PC-3 (cell line): ENCODE data around the gene CCNYL1. TPM values are rescaled to one million over a fixed set of nuclear protein-coding genes. Genes with fewer than 3 reads are reported as not detected.

Experiments
- ATAC-seq: fragments of 200-7000 bp; cut with Tn5 transposase; 2 replicates; pipeline ENCODE4 v1.9.1; 2020; ENCODE audit warnings: mild to moderate bottlenecking, moderate library complexity
- BruUV-seq: library from RNA; stranded (reverse); fragments of 400-500 nt; replicated peaks from 2 replicates; lab custom pipeline; 2021; lab: Mats Ljungman, UMichigan
- CTCF ChIA-PET: fragments of 300-600 bp; sonication (Branson Sonifier 250); formaldehyde crosslinking; loops from one replicate; lab custom pipeline; 2022; ENCODE audit warnings: antibody characterized with exemption; lab: Charles Lee
- POLR2A ChIA-PET: fragments of 300-600 bp; sonication (Branson Sonifier 250); formaldehyde crosslinking; loops from one replicate; lab custom pipeline; 2022; ENCODE audit warnings: antibody characterized with exemption; ENCODE audit not compliant: unreplicated experiment; lab: Charles Lee
- DNase-seq: peaks from one replicate; pipeline ENCODE4 v3.0.0-alpha.2; 2015
- H2AFZ ChIP-seq: fragments of 300-600 bp; sonication (generic); 2 replicates; pipeline ENCODE4 v1.6.0; 2016; ENCODE audit warnings: antibody characterized with exemption, low read length
- H3F3A ChIP-seq: fragments of 300-600 bp; sonication (generic); one replicate; pipeline ENCODE4 v1.6.0; 2017; ENCODE audit warnings: antibody characterized with exemption, low read length, control low read depth, mild to moderate bottlenecking; ENCODE audit not compliant: unreplicated experiment
- H3K27ac ChIP-seq: fragments of 300-600 bp; sonication (generic); 2 replicates; pipeline ENCODE4 v1.5.1; 2016; ENCODE audit warnings: mild to moderate bottlenecking, low read length
- H3K27me3 ChIP-seq: fragments of 300-600 bp; sonication (generic); 2 replicates; pipeline ENCODE4 v1.6.1; 2016; ENCODE audit warnings: low read length, mixed read lengths
- H3K36me3 ChIP-seq: fragments of 300-600 bp; sonication (generic); 2 replicates; pipeline ENCODE4 v1.6.1; 2016; ENCODE audit warnings: low read depth, mixed run types, low read length, mixed read lengths
- H3K4me1 ChIP-seq: fragments of 300-600 bp; sonication (generic); 2 replicates; pipeline ENCODE4 v1.5.1; 2016; ENCODE audit warnings: low read length; ENCODE audit not compliant: insufficient read depth
- H3K4me2 ChIP-seq: fragments of 300-600 bp; sonication (generic); 2 replicates; pipeline ENCODE4 v1.6.0; 2016; ENCODE audit warnings: low read length
- H3K4me3 ChIP-seq: fragments of 300-600 bp; sonication (generic); 2 replicates; pipeline ENCODE4 v1.5.1; 2016; ENCODE audit warnings: mild to moderate bottlenecking, low read length, mixed read lengths
- H3K79me2 ChIP-seq: fragments of 300-600 bp; sonication (generic); 2 replicates; pipeline ENCODE4 v1.6.1; 2017; ENCODE audit warnings: low read length, mixed read lengths
- H3K9ac ChIP-seq: fragments of 300-600 bp; sonication (generic); 2 replicates; pipeline ENCODE4 v1.6.0; 2016; ENCODE audit warnings: mild to moderate bottlenecking, low read length
- H3K9me2 ChIP-seq: fragments of 300-600 bp; sonication (generic); replicated peaks from 2 replicates; pipeline ENCODE4 v1.6.1; 2016; ENCODE audit warnings: mixed run types, low read length, mixed read lengths
- H3K9me3 ChIP-seq: fragments of 300-600 bp; sonication (generic); 2 replicates; pipeline ENCODE4 v1.6.1; 2016; ENCODE audit warnings: low read length, mixed read lengths
- H4K20me1 ChIP-seq: fragments of 300-600 bp; sonication (generic); 2 replicates; pipeline ENCODE4 v1.6.1; 2016; ENCODE audit warnings: low read length, mixed read lengths
- EZH2 ChIP-seq: fragments of 300-600 bp; sonication (generic); IDR thresholded peaks from one replicate; pipeline ENCODE4 v1.6.1; 2017; ENCODE audit warnings: antibody characterized with exemption, mild to moderate bottlenecking, low read length; ENCODE audit not compliant: unreplicated experiment
- EZH2phosphoT487 ChIP-seq: fragments of 300-600 bp; sonication (generic); IDR thresholded peaks from 2 replicates; pipeline ENCODE4 v1.6.1; 2018; ENCODE audit warnings: mild to moderate bottlenecking, antibody characterized with exemption, low read length, borderline replicate concordance
- intact Hi-C: fragments of 100-400 bp; cut with micrococcal nuclease; formaldehyde crosslinking; loops from 2 replicates; pipeline ENCODE4 v1.9.0; 2023
- total RNA-seq: library from RNA; depleted of rRNA; stranded (reverse); fragments of >200 nt; gene quantifications from 2 replicates; pipeline ENCODE4 v1.2.3, GENCODE V29; 2014
- TF ChIP-seq, protein P1 (sequence below): fragments of 300-600 bp; sonication (generic); conservative IDR thresholded peaks from 2 replicates; pipeline ENCODE4 v1.5.1; 2017; ENCODE audit warnings: antibody characterized with exemption, low read depth, mild to moderate bottlenecking, low read length

CCNYL1 gene
- total RNA-seq, 1 experiment from 2014 or later, result 14.7 TPM

DNA sequence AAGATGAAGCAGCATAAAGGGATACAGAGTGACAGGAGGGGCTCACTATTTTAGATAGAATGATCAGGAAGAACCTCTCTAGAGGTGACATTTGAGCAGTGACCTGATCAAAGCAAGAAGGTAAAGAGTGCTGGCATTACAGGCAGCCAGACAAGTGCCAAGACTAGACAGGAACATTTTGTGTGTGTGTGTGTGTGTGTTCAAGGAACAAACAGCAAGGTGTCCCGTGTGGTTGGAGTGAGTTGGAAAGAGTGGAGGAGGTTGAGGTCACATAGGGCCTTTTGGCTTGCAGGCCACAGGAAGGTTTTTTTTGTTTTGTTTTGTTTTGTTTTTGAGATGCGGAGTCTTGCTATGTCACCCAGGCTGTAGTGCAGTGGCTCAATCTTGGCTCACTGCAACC is 32.6 kb downstream of the CCNYL1 start:
- CTCF ChIA-PET, result no interaction called here
- H3K9me2 ChIP-seq, result no peaks in the 10 kb centered on the region
- POLR2A ChIA-PET, result no interaction called here
- H3K4me1 ChIP-seq, result no peaks in the 10 kb centered on the region
- no peaks in the 10 kb centered on the region for H3K27me3 ChIP-seq
- H2AFZ ChIP-seq, result no peak overlapping the region
- intact Hi-C loops, result no loop called here
- ATAC-seq, result no peak
- no peaks in the 10 kb centered on the region for H3K9me3 ChIP-seq
- H3F3A ChIP-seq, result no peaks in the 10 kb centered on the region
- H3K4me2 ChIP-seq, result no peak overlapping the region
- H3K9ac ChIP-seq, result no peak overlapping the region
- no TSS peak for BruUV-seq
- no peak for DNase-seq
- H3K36me3 ChIP-seq, result peaks cover 23% of the 10 kb centered on the region; the same call in 1 of the 2 replicates
- TF ChIP-seq, protein P1, sequence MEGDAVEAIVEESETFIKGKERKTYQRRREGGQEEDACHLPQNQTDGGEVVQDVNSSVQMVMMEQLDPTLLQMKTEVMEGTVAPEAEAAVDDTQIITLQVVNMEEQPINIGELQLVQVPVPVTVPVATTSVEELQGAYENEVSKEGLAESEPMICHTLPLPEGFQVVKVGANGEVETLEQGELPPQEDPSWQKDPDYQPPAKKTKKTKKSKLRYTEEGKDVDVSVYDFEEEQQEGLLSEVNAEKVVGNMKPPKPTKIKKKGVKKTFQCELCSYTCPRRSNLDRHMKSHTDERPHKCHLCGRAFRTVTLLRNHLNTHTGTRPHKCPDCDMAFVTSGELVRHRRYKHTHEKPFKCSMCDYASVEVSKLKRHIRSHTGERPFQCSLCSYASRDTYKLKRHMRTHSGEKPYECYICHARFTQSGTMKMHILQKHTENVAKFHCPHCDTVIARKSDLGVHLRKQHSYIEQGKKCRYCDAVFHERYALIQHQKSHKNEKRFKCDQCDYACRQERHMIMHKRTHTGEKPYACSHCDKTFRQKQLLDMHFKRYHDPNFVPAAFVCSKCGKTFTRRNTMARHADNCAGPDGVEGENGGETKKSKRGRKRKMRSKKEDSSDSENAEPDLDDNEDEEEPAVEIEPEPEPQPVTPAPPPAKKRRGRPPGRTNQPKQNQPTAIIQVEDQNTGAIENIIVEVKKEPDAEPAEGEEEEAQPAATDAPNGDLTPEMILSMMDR, result no peak
- TF ChIP-seq EZH2 (no peak), EZH2phosphoT487 (no peak)
- no peak overlapping the region for H3K27ac ChIP-seq
- no peaks in the 10 kb centered on the region for H4K20me1 ChIP-seq
- no peak overlapping the region for H3K4me3 ChIP-seq
- H3K79me2 ChIP-seq, result no peaks in the 10 kb centered on the region

DNA sequence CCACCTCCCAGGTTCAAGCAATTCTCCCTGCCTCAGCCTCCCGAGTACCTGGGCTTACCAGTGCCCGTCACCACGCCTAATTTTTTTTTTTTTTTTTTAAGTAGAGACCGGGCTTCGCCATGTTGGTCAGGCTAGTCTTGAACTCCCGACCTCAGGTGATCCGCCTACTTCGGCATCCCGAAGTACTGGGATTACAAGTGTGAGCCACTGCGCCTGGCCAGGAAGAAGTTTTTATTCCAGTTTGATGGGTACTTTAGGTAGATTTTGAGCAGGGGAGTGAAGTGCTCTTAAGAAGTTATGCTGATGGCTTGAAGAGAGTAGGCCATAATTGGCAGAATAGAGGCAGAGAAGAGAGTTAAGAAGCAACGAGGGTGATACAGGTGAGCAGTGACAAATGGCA is 33.0 kb downstream of the CCNYL1 start:
- intact Hi-C loops, result no loop called here
- POLR2A ChIA-PET, result no interaction called here
- Histone ChIP-seq H2AFZ (no peak overlapping the region), H3K9me3 (no peaks in the 10 kb centered on the region), H4K20me1 (no peaks in the 10 kb centered on the region), H3K4me2 (no peak overlapping the region), H3K27ac (no peak overlapping the region), H3K36me3 (peaks cover 26% of the 10 kb centered on the region; the same call in 1 of the 2 replicates), H3K4me1 (no peaks in the 10 kb centered on the region), H3K4me3 (no peak overlapping the region), H3K9ac (no peak overlapping the region), H3K9me2 (no peaks in the 10 kb centered on the region), H3K27me3 (no peaks in the 10 kb centered on the region), H3F3A (no peaks in the 10 kb centered on the region), H3K79me2 (no peaks in the 10 kb centered on the region)
- no TSS peak for BruUV-seq
- CTCF ChIA-PET, result no interaction called here
- TF ChIP-seq EZH2, result no peak
- TF ChIP-seq EZH2phosphoT487, result no peak
- TF ChIP-seq, protein P1, result no peak
- ATAC-seq (no peak), DNase-seq (no peak)

DNA sequence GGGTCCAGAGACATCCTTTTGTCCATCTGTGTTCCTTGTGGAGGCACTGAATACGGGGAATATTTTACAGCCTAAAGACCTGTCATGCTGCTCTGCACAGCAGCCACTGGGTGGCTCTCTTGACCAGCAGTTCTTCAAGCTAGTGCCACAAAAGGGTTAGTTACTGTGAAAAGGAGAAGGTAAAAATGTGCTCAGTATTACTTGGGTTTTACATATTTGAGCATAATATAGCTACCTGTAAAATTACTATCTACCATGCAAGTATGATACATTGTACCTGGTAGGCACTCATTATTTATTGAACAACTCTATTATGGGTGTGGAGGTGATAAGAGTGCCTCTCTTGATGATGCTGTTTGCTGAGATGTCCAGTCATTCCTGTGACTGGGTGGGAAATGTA is 34.7 kb downstream of the CCNYL1 start:
- POLR2A ChIA-PET, result no interaction called here
- ATAC-seq, result peak; percentile 93
- peaks cover 36% of the 10 kb centered on the region for H3K36me3 ChIP-seq

More for the DNA sequence above, 34.7 kb downstream of the CCNYL1 start:
- H4K20me1 ChIP-seq, result no peaks in the 10 kb centered on the region
- H3K27ac ChIP-seq, result no peak overlapping the region
- peak; percentile 75 for DNase-seq
- no peak overlapping the region for H3K9ac ChIP-seq
- H3K4me3 ChIP-seq, result no peak overlapping the region
- H3K9me2 ChIP-seq, result no peaks in the 10 kb centered on the region
- no peak overlapping the region for H2AFZ ChIP-seq
- no peaks in the 10 kb centered on the region for H3K79me2 ChIP-seq
- intact Hi-C loops, result loop anchor here (1.0 kb wide), 3 partner anchors 227 to 326 kb away; no protein-coding TSS in a partner anchor
- TF ChIP-seq EZH2, result no peak
- TF ChIP-seq, protein P1, result peak; percentile 98
- TF ChIP-seq EZH2phosphoT487, result no peak
- CTCF ChIA-PET, result interaction anchor here (0.5 to 2.2 kb wide), 6 partner anchors 20 to 1777 kb away, joined by 3 to 14 read pairs (median 4); no protein-coding TSS in a partner anchor
- H3K9me3 ChIP-seq, result no peaks in the 10 kb centered on the region
- H3F3A ChIP-seq, result no peaks in the 10 kb centered on the region
- BruUV-seq, result no TSS peak
- no peaks in the 10 kb centered on the region for H3K27me3 ChIP-seq
- H3K4me1 ChIP-seq, result no peaks in the 10 kb centered on the region
- H3K4me2 ChIP-seq, result no peak overlapping the region
